ENCODE measurements around the gene CRAMP1. TPM values are rescaled to one million over a fixed set of nuclear protein-coding genes. Genes with fewer than 3 reads are reported as not detected.
"Not testable (repeated sequence)": the region's sequence is repeated elsewhere in the genome, so short reads cannot be mapped to it uniquely, and the experiment has no call there.

Gene CRAMP1, protein sequence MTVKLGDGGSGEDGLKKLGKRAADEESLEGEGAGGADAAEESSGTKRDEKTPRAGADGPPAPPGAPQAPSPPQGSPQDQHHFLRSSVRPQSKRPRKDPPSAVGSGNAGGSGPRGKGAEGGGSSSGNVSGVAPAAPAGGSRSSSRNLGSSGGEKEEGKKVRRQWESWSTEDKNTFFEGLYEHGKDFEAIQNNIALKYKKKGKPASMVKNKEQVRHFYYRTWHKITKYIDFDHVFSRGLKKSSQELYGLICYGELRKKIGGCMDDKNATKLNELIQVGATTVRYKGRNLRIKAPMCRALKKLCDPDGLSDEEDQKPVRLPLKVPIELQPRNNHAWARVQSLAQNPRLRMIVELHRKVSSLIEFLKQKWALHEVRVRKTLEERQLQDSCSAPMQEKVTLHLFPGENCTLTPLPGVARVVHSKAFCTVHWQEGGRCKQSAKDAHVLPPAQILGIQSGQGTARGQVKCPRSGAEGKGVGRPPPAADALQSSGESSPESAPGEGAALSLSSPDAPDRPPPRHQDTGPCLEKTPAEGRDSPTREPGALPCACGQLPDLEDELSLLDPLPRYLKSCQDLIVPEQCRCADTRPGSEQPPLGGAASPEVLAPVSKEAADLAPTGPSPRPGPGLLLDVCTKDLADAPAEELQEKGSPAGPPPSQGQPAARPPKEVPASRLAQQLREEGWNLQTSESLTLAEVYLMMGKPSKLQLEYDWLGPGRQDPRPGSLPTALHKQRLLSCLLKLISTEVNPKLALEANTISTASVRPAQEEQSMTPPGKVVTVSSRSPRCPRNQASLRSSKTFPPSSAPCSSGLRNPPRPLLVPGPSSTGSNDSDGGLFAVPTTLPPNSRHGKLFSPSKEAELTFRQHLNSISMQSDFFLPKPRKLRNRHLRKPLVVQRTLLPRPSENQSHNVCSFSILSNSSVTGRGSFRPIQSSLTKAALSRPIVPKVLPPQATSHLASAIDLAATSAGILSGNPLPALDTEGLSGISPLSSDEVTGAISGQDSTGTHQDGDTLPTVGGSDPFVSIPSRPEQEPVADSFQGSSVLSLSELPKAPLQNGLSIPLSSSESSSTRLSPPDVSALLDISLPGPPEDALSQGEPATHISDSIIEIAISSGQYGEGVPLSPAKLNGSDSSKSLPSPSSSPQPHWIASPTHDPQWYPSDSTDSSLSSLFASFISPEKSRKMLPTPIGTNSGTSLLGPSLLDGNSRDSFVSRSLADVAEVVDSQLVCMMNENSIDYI (N-terminal part only)
- 10.5 TPM for polyA plus RNA-seq (2013, experiment 1 of 2; ENCODE audit: insufficient read length)
- 10.3 TPM for polyA plus RNA-seq (2013, experiment 2 of 2; ENCODE audit: insufficient read length)

DNA sequence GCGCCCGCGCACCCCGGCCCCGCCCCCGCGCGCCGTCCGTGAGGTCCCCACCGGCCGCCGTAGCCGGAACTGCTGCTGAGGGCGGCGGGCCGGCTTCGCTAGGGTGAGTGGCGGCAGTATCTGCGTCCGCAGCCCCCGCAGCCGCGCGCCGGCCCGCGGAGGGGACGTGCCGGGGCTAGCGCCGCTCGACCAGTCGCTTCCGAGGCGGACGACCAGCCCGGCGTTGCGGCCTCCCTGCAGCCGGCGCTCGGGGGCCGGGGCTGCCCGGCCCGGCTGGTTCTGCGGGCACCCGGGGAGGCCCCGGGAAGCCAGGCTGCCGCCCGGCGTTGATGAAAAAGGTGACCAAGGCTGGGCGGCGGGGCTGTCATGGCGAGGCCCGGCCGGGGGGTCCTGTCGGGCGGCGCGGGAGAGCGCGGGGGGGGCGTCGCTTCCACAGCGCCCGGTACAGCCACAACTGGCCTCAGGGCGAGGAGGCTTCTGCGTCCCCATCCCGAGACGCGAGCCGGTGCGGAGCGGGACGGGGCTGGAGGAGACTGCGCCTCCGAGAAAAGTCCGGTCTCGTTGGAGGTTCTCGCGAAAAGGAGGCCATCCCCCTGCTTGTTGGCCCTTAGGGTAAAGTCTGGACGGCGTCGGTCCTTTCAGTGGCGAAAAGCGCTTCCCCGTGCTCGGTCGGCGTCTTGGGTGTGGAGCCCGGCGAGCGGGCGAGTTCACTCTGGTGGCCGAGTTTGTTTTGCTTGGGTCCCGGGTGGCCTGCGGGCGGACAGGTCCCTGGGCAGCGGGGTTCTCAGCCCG lies at the start of gene CRAMP1:
TSS of gene CRAMP1 (plus strand) at position 41 of the 792 bp plus-strand sequence. CDS start 2,280 bp downstream, outside the sequence.
- DNase-seq: no peak

DNA sequence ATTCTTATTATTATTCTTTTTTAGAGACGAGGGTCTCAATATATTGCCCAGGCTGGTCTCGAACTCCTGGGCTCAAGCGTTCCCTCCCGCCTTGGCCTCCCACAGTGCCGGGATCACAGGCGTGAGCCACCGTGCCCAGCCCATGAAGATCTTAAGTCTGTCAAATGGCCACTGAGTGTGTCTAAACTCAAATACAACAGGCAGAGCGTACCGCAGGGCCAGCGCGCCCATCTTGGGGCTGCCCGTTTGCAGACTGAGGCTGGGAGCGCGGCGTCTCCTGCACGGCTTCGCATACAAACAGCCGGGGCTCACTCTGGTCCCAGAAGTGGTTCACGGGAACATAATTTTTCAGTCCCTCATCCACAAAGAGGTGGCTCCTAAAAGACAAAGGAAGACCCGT lies 48.4 kb upstream of the CRAMP1 start:
- no peak for DNase-seq

DNA sequence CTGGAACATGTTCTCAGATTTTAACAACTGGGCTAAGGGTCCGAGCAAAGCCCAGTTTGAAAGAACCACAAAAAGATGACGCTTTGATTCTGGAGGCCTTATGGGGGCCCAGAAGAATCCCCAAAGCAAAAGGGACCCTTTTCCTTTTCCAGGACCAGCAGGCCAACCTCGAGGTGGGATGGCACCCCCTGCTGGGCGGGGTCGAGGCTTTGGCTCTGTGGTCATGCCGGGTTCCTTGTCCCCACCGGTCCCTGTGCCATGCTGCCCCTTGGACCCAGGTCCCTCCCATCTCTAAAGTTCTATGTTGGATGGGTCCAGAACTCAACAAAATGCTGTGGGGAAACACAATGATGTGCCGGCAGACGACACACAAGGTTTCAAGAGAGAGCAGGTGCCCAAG lies 47.8 kb upstream of the CRAMP1 start:
- no peak for DNase-seq

DNA sequence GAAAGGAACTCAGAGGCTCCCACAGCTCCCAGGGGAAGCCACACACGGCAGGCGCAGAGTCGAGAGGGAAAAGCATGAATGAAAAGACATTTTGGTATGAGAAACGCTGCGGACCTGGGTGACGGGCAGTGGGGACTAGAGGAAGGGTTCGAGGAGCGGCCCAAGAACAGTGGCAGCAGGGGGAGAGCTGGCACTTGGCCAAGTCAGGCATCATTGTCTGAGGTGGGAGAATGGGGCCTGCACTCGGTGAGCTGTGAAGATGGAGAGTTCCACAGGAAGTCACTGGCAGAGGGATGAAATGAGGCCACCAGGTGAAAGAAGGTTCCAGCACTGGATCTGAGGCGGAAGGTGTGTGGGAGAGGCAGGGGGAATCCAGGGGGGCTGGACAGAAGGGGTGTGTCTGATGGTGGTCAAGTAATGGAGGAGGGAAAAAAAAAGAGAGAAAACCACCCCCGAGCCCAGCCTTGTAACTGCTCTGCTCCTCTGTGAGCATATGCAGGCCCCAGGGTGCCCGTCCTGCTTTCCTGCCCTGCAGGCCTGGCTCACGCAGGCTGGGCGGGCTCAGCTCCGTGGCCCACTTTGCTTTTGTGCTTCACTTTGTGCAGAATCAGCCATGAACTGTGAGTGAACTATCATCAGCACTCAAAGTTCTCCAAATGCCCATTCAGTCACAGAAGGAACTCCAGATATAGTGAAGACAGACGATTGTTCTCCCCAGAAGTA lies 46.9 kb upstream of the CRAMP1 start:
- no peak for DNase-seq

DNA sequence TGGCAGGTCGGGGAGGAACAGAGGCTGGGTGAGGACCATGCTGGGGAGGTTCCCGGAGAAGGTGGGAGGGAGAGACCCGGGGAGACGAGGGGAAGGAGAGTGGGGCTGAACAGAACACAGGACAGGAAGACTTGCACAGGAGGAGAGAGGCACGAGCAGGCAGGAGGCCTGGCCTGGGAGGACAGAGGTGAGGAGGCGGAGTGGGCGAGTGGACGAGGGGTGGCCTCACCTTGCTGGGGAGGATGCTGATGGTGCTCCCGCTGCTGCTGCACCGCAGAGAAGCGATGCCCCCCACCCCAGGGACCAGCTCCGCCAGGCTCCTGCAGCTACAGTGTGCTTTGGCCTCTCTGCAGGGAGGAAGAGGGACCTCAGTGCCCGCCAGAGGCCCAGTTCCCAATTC lies 44.2 kb upstream of the CRAMP1 start:
- no peak for DNase-seq

DNA sequence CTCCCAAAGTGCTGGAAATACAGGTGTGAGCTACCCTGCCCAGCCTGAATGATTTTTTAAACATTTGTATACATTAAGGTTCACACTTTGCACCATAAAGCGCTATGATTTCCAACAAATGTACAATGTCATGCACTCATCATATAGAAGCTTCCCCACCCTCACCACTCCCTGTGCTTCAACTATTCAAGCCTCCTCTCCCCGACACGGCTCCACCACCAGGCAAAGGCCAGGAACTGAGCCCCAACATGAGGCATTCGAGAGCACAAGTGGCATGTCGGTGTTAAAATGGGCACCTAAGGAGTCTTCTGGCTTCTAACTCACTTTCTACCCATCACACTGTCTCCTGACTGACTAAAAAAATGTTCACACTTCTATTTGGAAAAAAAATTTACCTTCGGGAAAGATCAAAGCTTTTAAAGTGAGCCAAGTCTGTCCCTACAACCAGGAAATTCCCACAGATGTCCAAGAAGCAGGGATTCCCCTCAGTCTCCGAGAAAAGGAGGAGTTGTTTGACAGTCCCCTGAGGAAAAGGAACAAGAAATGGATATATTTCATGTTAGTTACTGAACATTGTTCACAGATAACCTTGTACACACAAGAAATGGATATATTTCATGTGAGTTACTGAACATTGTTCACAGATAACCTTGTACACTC lies 41.0 kb upstream of the CRAMP1 start:
- no peak for DNase-seq

DNA sequence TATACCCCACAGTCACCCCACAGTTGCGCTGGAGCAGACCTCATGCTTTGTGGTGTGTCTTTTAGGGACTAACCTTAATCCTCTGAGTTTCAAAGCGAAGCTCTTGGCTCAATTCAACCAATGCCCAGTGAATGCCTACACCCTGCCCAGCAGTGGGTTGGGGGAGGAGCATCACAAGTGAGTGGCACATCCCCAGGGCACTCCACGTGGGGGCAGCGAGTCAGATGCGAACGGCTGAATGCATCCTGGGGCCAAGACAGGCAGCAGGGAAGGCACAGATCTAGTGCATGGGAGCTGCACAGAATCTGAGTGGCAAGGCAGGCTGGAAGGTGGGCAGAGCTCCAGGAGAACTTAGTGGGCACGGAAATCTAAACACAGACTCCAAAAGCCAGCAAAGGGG lies 39.5 kb upstream of the CRAMP1 start:
- no peak for DNase-seq

DNA sequence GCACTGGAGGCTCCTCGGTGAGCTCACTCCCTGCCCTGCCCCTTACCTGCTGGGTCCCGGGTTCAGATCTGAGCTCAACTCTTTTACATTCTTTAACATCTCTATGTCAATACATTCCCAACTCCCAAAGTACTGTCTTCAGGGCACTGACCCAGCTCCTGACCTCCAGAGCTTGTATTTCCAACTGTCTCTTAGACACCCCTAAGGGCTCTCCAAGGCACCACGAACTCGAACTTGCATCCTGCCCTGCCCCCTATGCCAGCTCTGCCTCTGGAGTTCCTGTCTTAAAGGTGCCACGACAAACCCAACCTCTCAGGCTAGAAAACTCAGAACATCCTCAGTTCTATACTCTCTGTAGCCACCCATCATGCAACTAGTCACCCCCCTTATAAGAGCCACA lies 38.9 kb upstream of the CRAMP1 start:
- no peak for DNase-seq

DNA sequence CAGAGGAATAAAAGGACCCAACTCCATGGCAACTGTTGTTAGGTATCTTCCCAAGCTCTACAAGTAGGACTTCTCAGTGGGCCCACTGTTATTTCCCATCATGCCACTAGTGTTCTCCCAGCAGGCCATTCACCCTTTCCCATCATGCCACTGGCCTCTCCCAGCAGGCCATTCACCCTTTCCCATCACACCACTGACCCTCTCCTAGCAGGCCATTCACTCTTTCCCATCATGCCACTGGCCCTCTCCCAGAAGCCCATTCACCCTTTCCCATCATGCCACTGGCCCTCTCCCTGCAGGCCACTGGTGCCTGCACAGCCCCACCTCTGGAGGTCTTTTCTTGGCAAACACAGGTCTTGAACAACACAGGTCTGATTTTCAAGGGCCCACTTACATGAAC lies 36.6 kb upstream of the CRAMP1 start:
- DNase-seq: no peak

DNA sequence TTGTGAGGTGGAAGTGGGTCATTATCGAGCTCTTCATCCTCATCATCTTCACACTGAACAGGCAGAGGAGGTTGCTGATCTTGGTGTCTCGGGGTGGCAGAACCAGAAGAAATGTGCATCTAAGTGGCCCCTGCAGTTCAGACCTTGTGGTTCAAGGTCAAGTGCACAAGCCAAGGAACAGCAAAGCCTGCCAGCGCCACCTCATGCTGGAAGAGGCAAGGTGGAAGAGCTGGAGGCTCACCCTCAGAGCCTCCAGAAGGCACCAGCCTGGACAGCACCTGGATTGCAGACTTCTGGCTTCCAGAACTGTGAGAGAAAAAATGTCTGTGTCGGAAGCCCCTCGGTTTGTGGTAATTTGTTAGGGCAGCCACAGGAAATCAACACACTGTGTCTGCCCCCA lies 32.9 kb upstream of the CRAMP1 start:
- DNase-seq: no peak

DNA sequence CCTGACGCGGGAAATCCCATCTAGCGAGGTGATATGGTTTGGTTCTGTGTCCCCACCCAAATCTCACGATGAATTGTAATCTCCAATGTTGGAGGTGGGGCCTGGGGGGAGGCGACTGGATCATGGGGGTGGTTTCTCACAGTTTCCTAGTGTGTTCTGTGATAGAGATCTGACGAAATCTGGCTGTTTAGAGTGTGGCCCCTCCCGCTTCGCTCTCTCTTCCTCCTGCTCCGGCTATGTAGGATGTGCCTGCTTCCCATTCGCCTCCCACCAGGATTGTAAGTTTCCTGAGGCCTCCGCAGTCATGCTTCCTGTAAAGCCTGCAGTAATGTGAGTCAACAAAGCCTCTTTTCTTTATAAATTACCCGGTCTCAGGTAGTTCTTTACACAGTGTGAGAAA lies 31.9 kb upstream of the CRAMP1 start:
- no peak for DNase-seq

DNA sequence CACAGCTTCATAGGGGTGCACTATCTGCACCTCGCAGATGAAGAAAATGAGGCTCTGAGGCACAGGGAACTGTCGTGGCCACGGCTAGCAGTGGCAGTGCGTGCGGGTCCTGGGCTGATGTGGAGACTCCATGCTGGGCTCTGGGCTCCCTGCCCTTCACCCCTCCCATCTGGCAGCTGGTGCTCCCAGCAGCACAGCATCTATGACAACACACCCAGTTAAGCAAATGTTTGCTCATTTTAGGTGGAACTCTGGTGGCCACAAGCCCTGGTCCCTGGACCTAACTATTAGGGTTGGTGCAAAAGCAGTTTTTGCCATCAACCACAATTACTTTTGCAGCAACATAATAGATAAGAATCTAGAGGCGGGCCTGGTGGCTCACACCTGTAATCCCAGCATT lies 31.2 kb upstream of the CRAMP1 start:
- DNase-seq: no peak

DNA sequence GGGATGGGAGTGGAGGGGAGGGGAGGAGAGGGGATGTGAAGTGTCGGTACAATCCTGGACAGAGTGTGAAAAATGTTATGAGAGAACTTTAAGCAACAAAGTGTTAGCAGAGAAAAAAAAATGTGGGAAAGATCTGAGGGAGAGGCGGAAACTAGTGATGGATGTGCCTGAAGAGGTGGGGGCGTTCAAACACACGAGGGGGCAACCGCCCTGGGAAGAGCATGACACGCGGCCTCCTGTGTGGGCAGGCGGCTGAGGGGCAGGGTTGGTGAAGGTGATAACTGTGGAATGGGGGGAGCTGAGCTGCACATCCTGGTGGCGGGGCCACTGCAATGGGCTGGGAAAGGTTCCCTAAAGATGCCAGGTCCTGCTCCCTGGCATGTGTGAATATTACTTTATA lies 30.4 kb upstream of the CRAMP1 start:
- no peak for DNase-seq

DNA sequence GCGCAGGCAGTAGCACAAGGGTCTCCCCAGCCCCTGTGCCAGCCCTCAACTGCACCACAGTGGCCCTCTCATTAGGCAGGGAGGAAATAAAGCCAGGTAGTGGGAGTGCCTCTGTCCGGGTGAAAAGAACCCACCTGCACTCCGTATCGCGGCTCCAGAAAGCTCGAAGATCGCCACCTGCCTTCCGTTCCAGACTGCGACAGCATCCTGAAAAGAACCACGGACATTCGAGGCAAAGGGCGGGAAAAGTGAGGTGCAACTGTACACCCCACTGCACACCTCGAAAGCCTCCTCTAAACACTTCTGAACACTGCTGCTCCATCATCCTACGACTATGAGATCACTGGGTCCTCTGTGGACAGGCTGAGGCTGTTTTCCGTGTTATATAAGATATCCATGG lies 29.0 kb upstream of the CRAMP1 start:
- DNase-seq: no peak

DNA sequence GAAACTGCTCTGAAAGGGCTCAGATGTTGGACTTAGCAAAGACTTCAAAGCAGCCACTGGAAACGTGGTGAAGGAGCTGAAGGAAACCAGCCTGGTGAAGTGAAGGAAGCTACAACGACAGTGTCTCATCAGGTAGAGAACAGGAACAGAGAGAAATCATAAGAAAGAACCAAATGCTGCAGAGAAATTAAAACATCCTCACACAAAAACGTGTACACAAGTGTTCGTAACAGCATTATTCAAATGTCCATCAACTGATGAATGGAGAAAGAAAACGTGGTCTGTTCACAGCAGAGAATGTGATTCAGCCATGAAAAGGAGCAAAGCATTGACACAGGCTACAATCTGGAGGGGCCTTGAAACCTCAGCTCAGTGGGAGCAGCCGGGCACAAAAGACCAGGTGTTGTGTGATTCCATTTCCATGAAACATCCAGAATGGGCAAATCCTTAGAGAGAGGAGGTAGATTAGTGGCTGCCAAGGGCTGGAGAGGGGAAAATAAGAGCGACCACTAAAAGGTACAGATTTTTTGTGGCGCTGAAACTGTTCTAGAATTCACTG lies 27.2 kb upstream of the CRAMP1 start:
- DNase-seq: no peak

DNA sequence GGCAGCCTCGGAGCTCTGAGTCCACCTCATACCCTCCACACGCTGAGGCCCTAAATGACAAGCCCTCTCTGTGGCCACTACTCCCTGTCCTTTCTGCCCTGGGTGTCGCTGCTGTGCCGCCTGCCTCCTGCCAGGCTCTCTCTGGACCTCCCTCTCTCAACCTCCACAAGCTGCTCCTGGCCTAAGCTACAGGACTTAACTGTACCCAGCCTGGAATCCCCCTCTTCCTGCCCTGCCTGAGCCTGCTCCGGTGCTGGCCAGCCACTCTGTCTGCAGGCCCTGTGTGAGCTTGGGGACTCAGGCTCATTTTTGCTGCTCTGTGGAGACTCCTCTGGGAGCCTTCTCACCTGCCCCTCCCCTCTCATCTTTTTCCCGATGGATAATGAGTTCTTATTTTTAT lies 21.8 kb upstream of the CRAMP1 start:
- no peak for DNase-seq

DNA sequence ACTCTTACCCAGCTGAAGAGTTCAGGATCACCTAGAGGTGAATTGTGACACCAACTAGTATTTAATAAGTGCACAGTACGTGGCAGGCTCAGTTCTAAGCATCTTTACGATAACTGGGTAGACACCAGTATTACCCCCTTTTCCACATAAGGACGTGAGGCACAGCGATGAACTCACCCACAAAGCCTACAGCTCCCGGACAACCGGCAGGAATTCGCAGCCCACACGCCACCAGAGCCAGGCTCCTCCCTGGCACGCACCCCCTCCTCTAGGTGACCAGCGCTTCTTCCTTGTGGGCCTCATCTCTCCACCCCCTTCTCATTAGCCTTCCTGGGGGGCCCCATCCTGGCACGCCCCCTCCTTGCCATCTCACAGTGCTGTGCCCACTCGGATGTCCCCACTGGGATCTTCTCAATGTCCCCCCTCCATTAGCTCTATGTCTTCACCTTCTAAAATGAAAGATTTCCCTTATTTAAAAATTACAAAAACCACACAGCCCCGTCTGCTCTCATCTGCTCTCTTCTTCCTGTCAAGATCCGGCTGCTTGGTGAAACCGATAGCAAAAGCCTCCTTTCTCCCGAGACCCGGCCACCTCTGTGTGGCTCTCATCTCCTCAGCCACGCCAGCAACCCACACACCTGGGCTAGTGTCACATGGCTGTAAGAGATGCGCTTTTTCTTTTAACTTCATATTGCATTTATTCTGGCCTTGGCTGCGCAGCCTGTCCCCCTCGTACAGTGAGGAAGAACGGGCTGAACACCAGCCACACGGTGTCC lies 21.0 kb upstream of the CRAMP1 start:
- no peak for DNase-seq

DNA sequence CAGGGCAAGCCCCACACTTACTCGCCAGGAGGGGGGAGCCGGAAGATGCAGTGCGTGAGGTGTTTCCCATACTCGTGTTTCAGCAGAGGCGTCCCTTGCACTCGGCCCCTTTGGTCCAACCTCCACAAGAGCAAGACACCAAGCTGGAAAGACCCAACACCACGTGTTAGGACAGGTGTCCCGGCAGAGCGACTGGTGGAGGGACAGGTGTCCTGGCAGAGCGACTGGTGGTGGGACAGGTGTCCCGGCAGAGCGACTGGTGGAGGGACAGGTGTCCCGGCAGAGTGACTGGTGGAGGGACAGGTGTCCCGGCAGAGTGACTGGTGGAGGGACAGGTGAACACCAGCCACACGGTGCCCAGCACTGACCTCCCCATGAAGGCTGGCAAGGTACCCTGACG lies 19.7 kb upstream of the CRAMP1 start:
- no peak for DNase-seq

DNA sequence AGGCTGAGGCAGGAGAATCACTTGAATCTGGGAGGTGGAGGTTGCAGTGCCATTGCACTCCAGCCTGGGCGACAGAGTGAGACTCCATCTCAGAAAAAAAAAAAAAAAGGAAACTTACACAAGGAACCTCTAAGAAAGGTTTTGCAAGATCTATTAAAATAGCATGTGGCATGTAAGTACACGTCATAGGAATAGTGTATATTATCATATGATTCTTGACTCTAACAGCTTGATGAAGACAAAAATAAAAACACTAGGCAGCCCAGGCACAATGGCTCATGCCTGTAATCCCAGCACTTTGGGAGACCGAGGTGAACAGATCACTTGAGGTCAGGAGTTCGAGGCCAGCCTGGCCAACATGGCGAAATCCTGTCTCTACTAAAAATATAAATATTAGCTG lies 16.6 kb upstream of the CRAMP1 start:
- DNase-seq: not testable (repeated sequence)

DNA sequence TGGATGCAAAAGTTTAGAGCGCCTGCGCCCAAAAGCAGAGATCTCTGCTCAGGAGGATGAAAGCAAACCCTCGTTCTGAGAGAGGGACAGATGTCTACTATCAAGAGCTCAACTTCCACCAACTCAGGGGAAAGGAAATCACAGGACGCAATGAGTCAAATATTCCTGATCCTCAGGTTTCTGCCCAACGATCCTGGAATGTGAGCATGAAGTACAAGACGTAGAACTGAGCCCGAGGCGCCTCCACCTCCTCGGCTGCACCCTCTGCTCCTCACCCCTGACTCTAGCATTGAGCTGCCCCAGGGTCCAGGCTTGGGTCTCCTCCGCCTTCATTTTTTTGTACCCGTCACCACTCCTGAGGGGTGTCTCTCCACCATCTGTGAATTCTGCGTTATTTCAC lies 15.6 kb upstream of the CRAMP1 start:
- DNase-seq: no peak
